ENCODE data around the gene PTPRE. TPM values are rescaled to one million over a fixed set of nuclear protein-coding genes. Genes with fewer than 3 reads are reported as not detected.

PTPRE gene
- total RNA-seq, 1 donor from 2014 or later, result 2.6 TPM

DNA sequence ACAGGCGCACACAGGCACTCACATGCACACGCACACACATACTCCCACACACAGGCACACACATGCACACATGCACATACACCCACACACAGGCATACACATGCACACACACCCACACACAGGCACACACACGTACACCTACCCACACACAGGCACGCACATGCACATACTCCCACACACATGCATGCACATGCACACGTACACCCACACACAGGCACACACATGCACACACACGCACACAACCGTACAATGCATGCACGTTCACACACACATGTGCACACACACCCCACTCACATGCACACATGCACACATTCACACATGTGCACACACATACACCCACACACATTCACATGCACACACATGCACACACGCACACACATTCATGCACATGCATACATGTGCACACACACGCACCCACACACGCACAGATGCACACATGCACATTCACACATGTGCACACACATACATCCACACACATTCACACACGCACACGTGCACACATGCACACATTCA is 160.0 kb downstream of the PTPRE start:
- Mint-ChIP-seq H3K36me3 (no peaks in the 10 kb centered on the region), H3K27ac (no peak overlapping the region), H3K4me1 (peaks cover 16% of the 10 kb centered on the region), H3K27me3 (ENCODE audit: low read depth) (no peaks in the 10 kb centered on the region), H3K4me3 (no peak overlapping the region), H3K9me3 (no peaks in the 10 kb centered on the region)
- DNase-seq (ENCODE audit: low spot score in 2 of 2, unreplicated experiment in 2 of 2), result no peak
- TF ChIP-seq, protein P1, sequence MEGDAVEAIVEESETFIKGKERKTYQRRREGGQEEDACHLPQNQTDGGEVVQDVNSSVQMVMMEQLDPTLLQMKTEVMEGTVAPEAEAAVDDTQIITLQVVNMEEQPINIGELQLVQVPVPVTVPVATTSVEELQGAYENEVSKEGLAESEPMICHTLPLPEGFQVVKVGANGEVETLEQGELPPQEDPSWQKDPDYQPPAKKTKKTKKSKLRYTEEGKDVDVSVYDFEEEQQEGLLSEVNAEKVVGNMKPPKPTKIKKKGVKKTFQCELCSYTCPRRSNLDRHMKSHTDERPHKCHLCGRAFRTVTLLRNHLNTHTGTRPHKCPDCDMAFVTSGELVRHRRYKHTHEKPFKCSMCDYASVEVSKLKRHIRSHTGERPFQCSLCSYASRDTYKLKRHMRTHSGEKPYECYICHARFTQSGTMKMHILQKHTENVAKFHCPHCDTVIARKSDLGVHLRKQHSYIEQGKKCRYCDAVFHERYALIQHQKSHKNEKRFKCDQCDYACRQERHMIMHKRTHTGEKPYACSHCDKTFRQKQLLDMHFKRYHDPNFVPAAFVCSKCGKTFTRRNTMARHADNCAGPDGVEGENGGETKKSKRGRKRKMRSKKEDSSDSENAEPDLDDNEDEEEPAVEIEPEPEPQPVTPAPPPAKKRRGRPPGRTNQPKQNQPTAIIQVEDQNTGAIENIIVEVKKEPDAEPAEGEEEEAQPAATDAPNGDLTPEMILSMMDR (IDR thresholded peaks at IDR 0.05; ENCODE audit: unreplicated experiment), result no peak

DNA sequence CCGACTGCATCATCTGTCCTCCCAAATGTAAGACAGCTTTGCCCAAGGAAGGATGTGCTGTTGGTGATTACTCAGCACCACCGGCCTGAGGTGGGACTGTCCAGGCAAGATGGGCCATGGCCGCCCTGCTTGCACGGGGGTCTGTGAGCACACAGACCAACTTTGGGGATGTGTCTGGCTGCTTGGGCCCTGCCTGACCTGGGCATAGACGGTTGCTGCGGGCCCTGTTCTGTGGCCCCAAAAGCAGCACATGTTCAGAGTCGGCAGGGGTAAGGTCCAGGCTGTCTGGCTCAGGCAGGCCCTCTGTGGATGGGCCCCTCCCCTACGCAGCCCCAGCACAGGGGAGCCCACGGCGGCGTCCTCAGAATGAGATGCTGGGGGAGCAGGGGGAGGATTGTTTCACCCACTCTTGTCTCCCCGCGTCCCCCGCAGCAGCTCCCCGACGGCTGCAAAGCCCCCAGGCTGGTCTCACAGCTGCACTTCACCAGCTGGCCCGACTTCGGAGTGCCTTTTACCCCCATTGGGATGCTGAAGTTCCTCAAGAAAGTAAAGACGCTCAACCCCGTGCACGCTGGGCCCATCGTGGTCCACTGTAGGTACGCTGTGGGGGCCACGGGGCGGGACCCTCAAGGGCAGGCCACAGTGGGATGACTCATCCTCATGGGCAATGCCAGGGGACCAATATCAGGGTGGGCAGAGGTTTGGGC is 160.9 kb downstream of the PTPRE start:
- TF ChIP-seq, protein P1 (IDR thresholded peaks at IDR 0.05; ENCODE audit: unreplicated experiment), result no peak
- H3K4me1 Mint-ChIP-seq, result peaks cover 8% of the 10 kb centered on the region
- H3K9me3 Mint-ChIP-seq, result no peaks in the 10 kb centered on the region
- no peak for DNase-seq (ENCODE audit: low spot score in 2 of 2, unreplicated experiment in 2 of 2)
- H3K27ac Mint-ChIP-seq, result no peak overlapping the region
- H3K36me3 Mint-ChIP-seq, result no peaks in the 10 kb centered on the region
- no peaks in the 10 kb centered on the region for H3K27me3 Mint-ChIP-seq (ENCODE audit: low read depth)
- H3K4me3 Mint-ChIP-seq, result no peak overlapping the region

DNA sequence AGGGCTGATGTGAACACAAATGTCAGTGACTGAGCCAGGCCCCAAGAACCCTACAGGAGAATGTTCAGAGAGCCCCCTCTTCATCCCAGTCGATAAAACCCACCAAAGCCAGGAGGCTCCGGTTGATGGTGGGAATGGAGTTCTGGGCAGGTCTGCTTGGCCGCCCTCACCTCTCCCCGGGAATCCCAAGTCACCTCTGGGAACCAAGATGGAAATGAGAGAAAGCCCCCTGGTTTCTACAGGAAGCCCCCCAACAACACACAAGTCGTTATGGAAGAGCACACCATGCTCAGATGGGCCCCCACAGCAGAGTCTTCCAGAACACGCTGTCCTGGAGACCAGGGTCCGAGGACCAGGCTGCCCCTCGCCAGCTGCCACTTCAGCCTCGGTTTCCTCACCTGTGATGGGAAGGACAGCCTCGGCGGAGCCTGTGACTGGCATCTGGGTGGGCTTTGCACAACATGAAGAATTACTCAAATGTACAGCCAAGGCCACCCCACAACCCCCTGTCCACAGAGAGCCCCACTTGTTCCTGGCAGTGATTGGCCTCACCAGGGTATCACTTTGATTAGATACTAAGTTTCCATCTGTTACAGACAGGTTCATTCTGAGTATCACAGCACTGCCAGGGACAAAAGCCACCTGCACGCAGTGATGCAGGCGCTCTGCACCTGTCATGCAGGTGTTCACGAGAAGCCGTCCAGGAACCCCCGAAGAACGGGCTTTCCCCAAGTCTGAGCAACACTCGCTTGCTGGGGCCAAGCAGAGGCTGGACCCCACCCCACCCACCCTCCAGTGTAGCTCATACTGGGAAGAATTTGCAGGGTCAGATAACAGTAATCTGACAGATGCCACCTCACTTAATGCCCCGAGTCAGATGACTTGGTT is 161.7 kb downstream of the PTPRE start:
- Mint-ChIP-seq H3K9me3 (no peaks in the 10 kb centered on the region), H3K27me3 (ENCODE audit: low read depth) (no peaks in the 10 kb centered on the region), H3K27ac (no peak overlapping the region), H3K4me3 (no peak overlapping the region), H3K4me1 (no peaks in the 10 kb centered on the region), H3K36me3 (no peaks in the 10 kb centered on the region)
- TF ChIP-seq, protein P1 (IDR thresholded peaks at IDR 0.05; ENCODE audit: unreplicated experiment), result no peak
- DNase-seq (ENCODE audit: low spot score in 2 of 2, unreplicated experiment in 2 of 2), result no peak

DNA sequence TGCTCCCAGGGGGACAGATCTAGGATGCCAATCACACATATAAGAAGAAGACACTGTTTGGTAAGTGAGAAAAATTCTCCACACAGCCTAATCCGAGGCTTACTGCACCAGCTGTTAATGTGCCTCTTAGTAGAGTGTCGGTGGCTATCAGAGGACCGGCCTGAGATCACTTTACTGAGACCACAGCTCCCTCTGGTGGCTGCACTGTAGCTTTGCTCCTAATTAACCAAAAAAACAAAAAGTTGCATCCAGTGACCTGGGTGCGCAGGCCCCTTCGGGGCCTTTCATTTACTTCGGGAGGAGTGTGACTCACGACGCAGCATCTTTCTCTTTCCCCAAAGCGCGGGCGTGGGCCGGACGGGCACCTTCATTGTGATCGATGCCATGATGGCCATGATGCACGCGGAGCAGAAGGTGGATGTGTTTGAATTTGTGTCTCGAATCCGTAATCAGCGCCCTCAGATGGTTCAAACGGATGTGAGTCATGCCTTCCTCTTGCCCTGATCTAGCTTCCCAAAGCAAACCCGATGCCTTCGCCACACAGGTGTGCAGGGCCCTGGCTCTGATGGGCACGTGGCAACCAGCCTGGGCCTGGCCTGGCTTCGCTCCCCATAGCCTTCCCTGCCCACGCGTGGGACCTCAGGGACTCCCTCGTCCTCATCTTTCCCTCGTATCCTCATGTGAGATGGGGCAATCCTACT is 162.6 kb downstream of the PTPRE start:
- no peaks in the 10 kb centered on the region for H3K9me3 Mint-ChIP-seq
- H3K4me1 Mint-ChIP-seq, result no peaks in the 10 kb centered on the region
- peak; percentile 73 to 81 for DNase-seq (ENCODE audit: low spot score in 2 of 2, unreplicated experiment in 2 of 2)
- H3K36me3 Mint-ChIP-seq, result no peaks in the 10 kb centered on the region
- TF ChIP-seq, protein P1 (IDR thresholded peaks at IDR 0.05; ENCODE audit: unreplicated experiment), result peak; percentile 90
- no peaks in the 10 kb centered on the region for H3K27me3 Mint-ChIP-seq (ENCODE audit: low read depth)
- H3K4me3 Mint-ChIP-seq, result no peak overlapping the region
- H3K27ac Mint-ChIP-seq, result no peak overlapping the region

DNA sequence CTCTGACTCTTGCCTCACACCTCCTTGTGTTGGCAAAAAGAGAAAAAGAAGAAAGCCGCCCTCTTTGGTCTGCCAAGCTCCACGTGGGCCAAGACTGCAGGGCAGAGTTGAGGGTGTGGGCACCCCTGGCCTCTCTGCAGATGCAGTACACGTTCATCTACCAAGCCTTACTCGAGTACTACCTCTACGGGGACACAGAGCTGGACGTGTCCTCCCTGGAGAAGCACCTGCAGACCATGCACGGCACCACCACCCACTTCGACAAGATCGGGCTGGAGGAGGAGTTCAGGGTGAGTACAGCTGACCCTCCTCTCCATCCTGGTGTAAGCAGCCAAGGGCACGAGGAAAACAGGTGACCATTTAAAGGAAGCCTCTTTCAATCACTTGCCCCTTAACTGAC is 163.3 kb downstream of the PTPRE start:
- Mint-ChIP-seq H3K27me3 (ENCODE audit: low read depth) (no peaks in the 10 kb centered on the region), H3K36me3 (peaks cover 5% of the 10 kb centered on the region), H3K4me1 (no peaks in the 10 kb centered on the region), H3K27ac (no peak overlapping the region), H3K4me3 (no peak overlapping the region), H3K9me3 (peaks cover 6% of the 10 kb centered on the region)
- TF ChIP-seq, protein P1 (IDR thresholded peaks at IDR 0.05; ENCODE audit: unreplicated experiment), result no peak
- DNase-seq (ENCODE audit: low spot score in 2 of 2, unreplicated experiment in 2 of 2), result no peak

Measured in mesothelial cell of epicardium (in vitro differentiated cells).